Measurements from ENCODE around the gene SCYGR4.

GRCh38 chr2:227643990-227644551, 26.8 kb downstream of the SCYGR4 start:
- no peak for TF ChIP-seq CTCF (IDR thresholded peaks at IDR 0.05)
- TF ChIP-seq POLR2AphosphoS5 (IDR thresholded peaks at IDR 0.05), result no peak

All from upper lobe of left lung (tissue), 4 donors.